Left lung (tissue), 10 donors: Measurements from ENCODE around the gene UHRF1. TPM values are rescaled to one million over a fixed set of nuclear protein-coding genes. Genes with fewer than 3 reads are reported as not detected.

Source experiments
- ATAC-seq: fragments of 200-7000 bp; cut with Tn5 transposase; one replicate; pipeline ENCODE4 v1.9.1; 2020; ENCODE audit warnings: moderate library complexity
- DNase-seq, 4 donors: peaks; one replicate each; pipeline ENCODE4 v3.0.0-alpha.2; 2013 to 2020
- H3K27ac ChIP-seq, 2 donors: fragments of 200-600 bp; sonication (generic) in 1 of 2; one replicate each; pipeline versions ENCODE4 v1.5.0 to v1.8.0; 2020 to 2021
- H3K27me3 ChIP-seq, 2 donors: fragments of 200-600 bp; sonication (generic) in 1 of 2; one replicate each; pipeline versions ENCODE4 v1.5.0 to v1.8.0; 2020 to 2021
- H3K36me3 ChIP-seq, 2 donors: fragments of 200-600 bp; sonication (generic) in 1 of 2; one replicate each; pipeline versions ENCODE4 v1.5.0 to v1.8.0; 2020 to 2021
- H3K4me1 ChIP-seq, 2 donors: fragments of 200-600 bp; one replicate each; pipeline ENCODE4 v1.8.0; 2021
- H3K4me3 ChIP-seq, 2 donors: fragments of 200-600 bp; sonication (generic) in 1 of 2; one replicate each; pipeline versions ENCODE4 v1.5.0 to v1.8.0; 2020 to 2021; ENCODE audit warnings: mild to moderate bottlenecking in 1 of 2
- H3K9me3 ChIP-seq, 2 donors: fragments of 200-600 bp; sonication (generic) in 1 of 2; one replicate each; pipeline versions ENCODE4 v1.5.0 to v1.8.0; 2020 to 2021
- CTCF ChIP-seq, 2 donors: fragments of 200-600 bp; sonication (generic) in 1 of 2; IDR thresholded peaks; one replicate each; pipeline versions ENCODE4 v1.5.0 to v1.8.0; 2021; ENCODE audit warnings: antibody characterized with exemption in 2 of 2
- intact Hi-C, 2 donors: fragments of 100-400 bp; cut with DNase I; formaldehyde crosslinking; loops; one replicate each; pipeline versions ENCODE4 v1.11.2 to v1.14.2; 2022
- polyA plus RNA-seq, 6 donors: library from polyadenylated mRNA; unstranded; fragments of 120-200 nt; gene quantifications; one replicate each; pipeline ENCODE4 v1.2.1, GENCODE V29; 2013; ENCODE audit not compliant: insufficient read length in 6 of 6
- total RNA-seq, 2 donors: library from RNA; stranded (reverse); fragmentation: NEBNext Ultra II Directional; extraction: Animal tissue kit (Norgen Biotek cat#: 25700); gene quantifications; one replicate each; pipeline ENCODE4 v1.2.1, GENCODE V29; 2021
- donor health status: DM: no; HTN: yes; CAD: no.
- donor health status: DM: no; HTN: no; CAD: no.

The UHRF1 gene
- total and polyA plus RNA-seq, 8 donors, result 14.2 to 30.2 (median 21.7) TPM

- H3K4me1 ChIP-seq, result peaks cover 33 to 84% of the 10 kb centered on the region in 2 donors
- H3K36me3 ChIP-seq, result peaks cover 0 to 8% of the 10 kb centered on the region in 2 donors
- H3K9me3 ChIP-seq, result no peaks in the 10 kb centered on the region
- no peak overlapping the region for H3K4me3 ChIP-seq
- H3K27me3 ChIP-seq, result no peaks in the 10 kb centered on the region
- no peak for TF ChIP-seq CTCF (IDR thresholded peaks at IDR 0.05)
- intact Hi-C loops, result no loop called here
- DNase-seq (no peak), ATAC-seq (no peak)
- H3K27ac ChIP-seq, result peak overlapping the region in 1 of 2 donors; percentile 61
These were observed 70.0 kb downstream of the UHRF1 start for GRCh38 chr19:4979211-4979807.

GRCh38 chr19:4980067-4980466 lies 70.8 kb downstream of the UHRF1 start:
- Histone ChIP-seq H3K27ac (no peak overlapping the region), H3K27me3 (no peaks in the 10 kb centered on the region), H3K9me3 (no peaks in the 10 kb centered on the region), H3K4me1 (peaks cover 33 to 80% of the 10 kb centered on the region in 2 donors), H3K4me3 (no peak overlapping the region), H3K36me3 (peaks cover 0 to 8% of the 10 kb centered on the region in 2 donors)
- ATAC-seq (no peak), DNase-seq (no peak)
- no peak for TF ChIP-seq CTCF (IDR thresholded peaks at IDR 0.05)
- intact Hi-C loops, result no loop called here

GRCh38 chr19:4980838-4981680 lies 71.8 kb downstream of the UHRF1 start:
- H3K4me1 ChIP-seq, result peaks cover 29 to 70% of the 10 kb centered on the region in 2 donors
- intact Hi-C loops, result no loop called here

GRCh38 chr19:4981681-4981958 lies 72.3 kb downstream of the UHRF1 start:
- no peak overlapping the region for H3K4me3 ChIP-seq
- intact Hi-C loops, result no loop called here
- DNase-seq (no peak), ATAC-seq (no peak)
- no peaks in the 10 kb centered on the region for H3K9me3 ChIP-seq
- no peak for TF ChIP-seq CTCF (IDR thresholded peaks at IDR 0.05)
- no peaks in the 10 kb centered on the region for H3K27me3 ChIP-seq
- peaks cover 0 to 8% of the 10 kb centered on the region in 2 donors for H3K36me3 ChIP-seq
- H3K4me1 ChIP-seq, result peaks cover 25 to 65% of the 10 kb centered on the region in 2 donors
- no peak overlapping the region for H3K27ac ChIP-seq

More at GRCh38 chr19:4980838-4981680, 71.8 kb downstream of the UHRF1 start:
- ATAC-seq, result no peak
- no peak for TF ChIP-seq CTCF (IDR thresholded peaks at IDR 0.05)
- H3K4me3 ChIP-seq, result no peak overlapping the region
- H3K27me3 ChIP-seq, result no peaks in the 10 kb centered on the region
- no peak overlapping the region for H3K27ac ChIP-seq
- peaks cover 0 to 8% of the 10 kb centered on the region in 2 donors for H3K36me3 ChIP-seq
- no peak for DNase-seq
- no peaks in the 10 kb centered on the region for H3K9me3 ChIP-seq

- Histone ChIP-seq H3K4me3 (no peak overlapping the region), H3K27me3 (no peaks in the 10 kb centered on the region), H3K4me1 (peaks cover 14 to 60% of the 10 kb centered on the region in 2 donors), H3K9me3 (no peaks in the 10 kb centered on the region), H3K36me3 (peaks cover 0 to 5% of the 10 kb centered on the region in 2 donors), H3K27ac (peak overlapping the region in 1 of 2 donors; percentile 2)
- intact Hi-C loops, result no loop called here
- DNase-seq (no peak), ATAC-seq (no peak)
- no peak for TF ChIP-seq CTCF (IDR thresholded peaks at IDR 0.05)
These were observed 74.2 kb downstream of the UHRF1 start for GRCh38 chr19:4983346-4984105.
